ENCODE results near the gene SLC40A1. TPM values are rescaled to one million over a fixed set of nuclear protein-coding genes. Genes with fewer than 3 reads are reported as not detected.

The SLC40A1 gene
- total and polyA plus RNA-seq, 2 of the 13 experiments (the other 11 are each of a cell fraction or from before 2014, with no cell fraction given): 10.6 to 24.9 TPM

GRCh38 chr2:189559579-189560272 is 20.9 kb downstream of the SLC40A1 start (continued):
- TF ChIP-seq, protein P1, sequence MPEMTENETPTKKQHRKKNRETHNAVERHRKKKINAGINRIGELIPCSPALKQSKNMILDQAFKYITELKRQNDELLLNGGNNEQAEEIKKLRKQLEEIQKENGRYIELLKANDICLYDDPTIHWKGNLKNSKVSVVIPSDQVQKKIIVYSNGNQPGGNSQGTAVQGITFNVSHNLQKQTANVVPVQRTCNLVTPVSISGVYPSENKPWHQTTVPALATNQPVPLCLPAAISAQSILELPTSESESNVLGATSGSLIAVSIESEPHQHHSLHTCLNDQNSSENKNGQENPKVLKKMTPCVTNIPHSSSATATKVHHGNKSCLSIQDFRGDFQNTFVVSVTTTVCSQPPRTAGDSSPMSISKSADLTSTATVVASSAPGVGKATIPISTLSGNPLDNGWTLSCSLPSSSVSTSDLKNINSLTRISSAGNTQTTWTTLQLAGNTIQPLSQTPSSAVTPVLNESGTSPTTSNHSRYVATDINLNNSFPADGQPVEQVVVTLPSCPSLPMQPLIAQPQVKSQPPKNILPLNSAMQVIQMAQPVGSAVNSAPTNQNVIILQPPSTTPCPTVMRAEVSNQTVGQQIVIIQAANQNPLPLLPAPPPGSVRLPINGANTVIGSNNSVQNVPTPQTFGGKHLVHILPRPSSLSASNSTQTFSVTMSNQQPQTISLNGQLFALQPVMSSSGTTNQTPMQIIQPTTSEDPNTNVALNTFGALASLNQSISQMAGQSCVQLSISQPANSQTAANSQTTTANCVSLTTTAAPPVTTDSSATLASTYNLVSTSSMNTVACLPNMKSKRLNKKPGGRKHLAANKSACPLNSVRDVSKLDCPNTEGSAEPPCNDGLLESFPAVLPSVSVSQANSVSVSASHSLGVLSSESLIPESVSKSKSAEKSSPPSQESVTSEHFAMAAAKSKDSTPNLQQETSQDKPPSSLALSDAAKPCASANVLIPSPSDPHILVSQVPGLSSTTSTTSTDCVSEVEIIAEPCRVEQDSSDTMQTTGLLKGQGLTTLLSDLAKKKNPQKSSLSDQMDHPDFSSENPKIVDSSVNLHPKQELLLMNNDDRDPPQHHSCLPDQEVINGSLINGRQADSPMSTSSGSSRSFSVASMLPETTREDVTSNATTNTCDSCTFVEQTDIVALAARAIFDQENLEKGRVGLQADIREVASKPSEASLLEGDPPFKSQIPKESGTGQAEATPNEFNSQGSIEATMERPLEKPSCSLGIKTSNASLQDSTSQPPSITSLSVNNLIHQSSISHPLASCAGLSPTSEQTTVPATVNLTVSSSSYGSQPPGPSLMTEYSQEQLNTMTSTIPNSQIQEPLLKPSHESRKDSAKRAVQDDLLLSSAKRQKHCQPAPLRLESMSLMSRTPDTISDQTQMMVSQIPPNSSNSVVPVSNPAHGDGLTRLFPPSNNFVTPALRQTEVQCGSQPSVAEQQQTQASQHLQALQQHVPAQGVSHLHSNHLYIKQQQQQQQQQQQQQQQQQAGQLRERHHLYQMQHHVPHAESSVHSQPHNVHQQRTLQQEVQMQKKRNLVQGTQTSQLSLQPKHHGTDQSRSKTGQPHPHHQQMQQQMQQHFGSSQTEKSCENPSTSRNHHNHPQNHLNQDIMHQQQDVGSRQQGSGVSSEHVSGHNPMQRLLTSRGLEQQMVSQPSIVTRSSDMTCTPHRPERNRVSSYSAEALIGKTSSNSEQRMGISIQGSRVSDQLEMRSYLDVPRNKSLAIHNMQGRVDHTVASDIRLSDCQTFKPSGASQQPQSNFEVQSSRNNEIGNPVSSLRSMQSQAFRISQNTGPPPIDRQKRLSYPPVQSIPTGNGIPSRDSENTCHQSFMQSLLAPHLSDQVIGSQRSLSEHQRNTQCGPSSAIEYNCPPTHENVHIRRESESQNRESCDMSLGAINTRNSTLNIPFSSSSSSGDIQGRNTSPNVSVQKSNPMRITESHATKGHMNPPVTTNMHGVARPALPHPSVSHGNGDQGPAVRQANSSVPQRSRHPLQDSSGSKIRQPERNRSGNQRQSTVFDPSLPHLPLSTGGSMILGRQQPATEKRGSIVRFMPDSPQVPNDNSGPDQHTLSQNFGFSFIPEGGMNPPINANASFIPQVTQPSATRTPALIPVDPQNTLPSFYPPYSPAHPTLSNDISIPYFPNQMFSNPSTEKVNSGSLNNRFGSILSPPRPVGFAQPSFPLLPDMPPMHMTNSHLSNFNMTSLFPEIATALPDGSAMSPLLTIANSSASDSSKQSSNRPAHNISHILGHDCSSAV (CRISPR knock-in tag; IDR thresholded peaks at IDR 0.05; ENCODE audit: borderline replicate concordance): no peak
- no peak for TF ChIP-seq ASH2L (IDR thresholded peaks at IDR 0.05; ENCODE audit: insufficient read length, low read depth, low read length)
- TF ChIP-seq KLF16 (CRISPR knock-in tag; IDR thresholded peaks at IDR 0.05): 0 out of 4 replicates have a peak, but pooled peaks of 1 of the 2 experiments have one; percentile 27
- TF ChIP-seq ZNF75D (CRISPR knock-in tag; IDR thresholded peaks at IDR 0.05; ENCODE audit: borderline replicate concordance): no peak
- TF ChIP-seq ZNF329 (CRISPR knock-in tag; IDR thresholded peaks at IDR 0.05; ENCODE audit: low read depth): no peak
- TF ChIP-seq ZFP1 (CRISPR knock-in tag; IDR thresholded peaks at IDR 0.05): no peak
- TF ChIP-seq SP140L (CRISPR knock-in tag; IDR thresholded peaks at IDR 0.05; ENCODE audit: borderline replicate concordance): no peak
- TF ChIP-seq CCDC6 (CRISPR knock-in tag; IDR thresholded peaks at IDR 0.05): no peak
- no peak for TF ChIP-seq JUND (CRISPR knock-in tag; IDR thresholded peaks at IDR 0.05)
- no peak for TF ChIP-seq SNRNP70 (IDR thresholded peaks at IDR 0.05; ENCODE audit: low read depth, low read length)
- TF ChIP-seq TBX2 (CRISPR knock-in tag; IDR thresholded peaks at IDR 0.05; ENCODE audit: borderline replicate concordance): peak; percentile 26; the same call in 1 of the 2 replicates
- TF ChIP-seq, protein P2, sequence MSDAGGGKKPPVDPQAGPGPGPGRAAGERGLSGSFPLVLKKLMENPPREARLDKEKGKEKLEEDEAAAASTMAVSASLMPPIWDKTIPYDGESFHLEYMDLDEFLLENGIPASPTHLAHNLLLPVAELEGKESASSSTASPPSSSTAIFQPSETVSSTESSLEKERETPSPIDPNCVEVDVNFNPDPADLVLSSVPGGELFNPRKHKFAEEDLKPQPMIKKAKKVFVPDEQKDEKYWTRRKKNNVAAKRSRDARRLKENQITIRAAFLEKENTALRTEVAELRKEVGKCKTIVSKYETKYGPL (CRISPR knock-in tag; IDR thresholded peaks at IDR 0.05): no peak
- TF ChIP-seq NKX3-1 (CRISPR knock-in tag; IDR thresholded peaks at IDR 0.05): no peak
- no peak for TF ChIP-seq ZBTB42 (CRISPR knock-in tag; IDR thresholded peaks at IDR 0.05)
- no peak for TF ChIP-seq BATF2 (CRISPR knock-in tag; IDR thresholded peaks at IDR 0.05)
- TF ChIP-seq GATAD1 (CRISPR knock-in tag; IDR thresholded peaks at IDR 0.05): peak; percentile 27; the same call in 1 of the 2 replicates
- no peak for TF ChIP-seq RBM39 (IDR thresholded peaks at IDR 0.05; ENCODE audit: low read depth, low read length, poor library complexity, severe bottlenecking)
- no peak for TF ChIP-seq HOXA9 (CRISPR knock-in tag; IDR thresholded peaks at IDR 0.05; ENCODE audit: borderline replicate concordance)
- TF ChIP-seq, protein P3, sequence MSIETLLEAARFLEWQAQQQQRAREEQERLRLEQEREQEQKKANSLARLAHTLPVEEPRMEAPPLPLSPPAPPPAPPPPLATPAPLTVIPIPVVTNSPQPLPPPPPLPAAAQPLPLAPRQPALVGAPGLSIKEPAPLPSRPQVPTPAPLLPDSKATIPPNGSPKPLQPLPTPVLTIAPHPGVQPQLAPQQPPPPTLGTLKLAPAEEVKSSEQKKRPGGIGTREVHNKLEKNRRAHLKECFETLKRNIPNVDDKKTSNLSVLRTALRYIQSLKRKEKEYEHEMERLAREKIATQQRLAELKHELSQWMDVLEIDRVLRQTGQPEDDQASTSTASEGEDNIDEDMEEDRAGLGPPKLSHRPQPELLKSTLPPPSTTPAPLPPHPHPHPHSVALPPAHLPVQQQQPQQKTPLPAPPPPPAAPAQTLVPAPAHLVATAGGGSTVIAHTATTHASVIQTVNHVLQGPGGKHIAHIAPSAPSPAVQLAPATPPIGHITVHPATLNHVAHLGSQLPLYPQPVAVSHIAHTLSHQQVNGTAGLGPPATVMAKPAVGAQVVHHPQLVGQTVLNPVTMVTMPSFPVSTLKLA (IDR thresholded peaks at IDR 0.05): no peak
